ENCODE measurements around the gene EEF1A2.

- no peak for TF ChIP-seq ZNF121 (CRISPR knock-in tag; IDR thresholded peaks at IDR 0.05)
- TF ChIP-seq IRF2 (CRISPR knock-in tag; IDR thresholded peaks at IDR 0.05; ENCODE audit: borderline replicate concordance, low read depth): no peak
- TF ChIP-seq CTCF (IDR thresholded peaks at IDR 0.05): no peak
- 0 out of 2 replicates have a peak, but pooled peaks have one; percentile 35 for TF ChIP-seq CREM (CRISPR knock-in tag; IDR thresholded peaks at IDR 0.05)
- TF ChIP-seq E2F4 (CRISPR knock-in tag; IDR thresholded peaks at IDR 0.05; ENCODE audit: borderline replicate concordance, low read depth): no peak
- TF ChIP-seq HMGXB4 (CRISPR knock-in tag; IDR thresholded peaks at IDR 0.05): peak; percentile 66; the same call in 1 of the 2 replicates
- TF ChIP-seq SP1 (CRISPR knock-in tag; conservative IDR thresholded peaks at IDR 0.05): no peak
- TF ChIP-seq ESRRA (CRISPR knock-in tag; IDR thresholded peaks at IDR 0.05; ENCODE audit: borderline replicate concordance): no peak
Observed at GRCh38 chr20:63519668-63520503, 21.0 kb upstream of the EEF1A2 start.

All from WTC11 (cell line).